Measurements from ENCODE around the gene PDS5B. TPM values are rescaled to one million over a fixed set of nuclear protein-coding genes. Genes with fewer than 3 reads are reported as not detected.

Gene PDS5B, protein sequence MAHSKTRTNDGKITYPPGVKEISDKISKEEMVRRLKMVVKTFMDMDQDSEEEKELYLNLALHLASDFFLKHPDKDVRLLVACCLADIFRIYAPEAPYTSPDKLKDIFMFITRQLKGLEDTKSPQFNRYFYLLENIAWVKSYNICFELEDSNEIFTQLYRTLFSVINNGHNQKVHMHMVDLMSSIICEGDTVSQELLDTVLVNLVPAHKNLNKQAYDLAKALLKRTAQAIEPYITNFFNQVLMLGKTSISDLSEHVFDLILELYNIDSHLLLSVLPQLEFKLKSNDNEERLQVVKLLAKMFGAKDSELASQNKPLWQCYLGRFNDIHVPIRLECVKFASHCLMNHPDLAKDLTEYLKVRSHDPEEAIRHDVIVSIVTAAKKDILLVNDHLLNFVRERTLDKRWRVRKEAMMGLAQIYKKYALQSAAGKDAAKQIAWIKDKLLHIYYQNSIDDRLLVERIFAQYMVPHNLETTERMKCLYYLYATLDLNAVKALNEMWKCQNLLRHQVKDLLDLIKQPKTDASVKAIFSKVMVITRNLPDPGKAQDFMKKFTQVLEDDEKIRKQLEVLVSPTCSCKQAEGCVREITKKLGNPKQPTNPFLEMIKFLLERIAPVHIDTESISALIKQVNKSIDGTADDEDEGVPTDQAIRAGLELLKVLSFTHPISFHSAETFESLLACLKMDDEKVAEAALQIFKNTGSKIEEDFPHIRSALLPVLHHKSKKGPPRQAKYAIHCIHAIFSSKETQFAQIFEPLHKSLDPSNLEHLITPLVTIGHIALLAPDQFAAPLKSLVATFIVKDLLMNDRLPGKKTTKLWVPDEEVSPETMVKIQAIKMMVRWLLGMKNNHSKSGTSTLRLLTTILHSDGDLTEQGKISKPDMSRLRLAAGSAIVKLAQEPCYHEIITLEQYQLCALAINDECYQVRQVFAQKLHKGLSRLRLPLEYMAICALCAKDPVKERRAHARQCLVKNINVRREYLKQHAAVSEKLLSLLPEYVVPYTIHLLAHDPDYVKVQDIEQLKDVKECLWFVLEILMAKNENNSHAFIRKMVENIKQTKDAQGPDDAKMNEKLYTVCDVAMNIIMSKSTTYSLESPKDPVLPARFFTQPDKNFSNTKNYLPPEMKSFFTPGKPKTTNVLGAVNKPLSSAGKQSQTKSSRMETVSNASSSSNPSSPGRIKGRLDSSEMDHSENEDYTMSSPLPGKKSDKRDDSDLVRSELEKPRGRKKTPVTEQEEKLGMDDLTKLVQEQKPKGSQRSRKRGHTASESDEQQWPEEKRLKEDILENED (N-terminal part only)
- 26.8 and 38.3 TPM in 2 replicates for total RNA-seq

GRCh38 chr13:32586080-32586900, at the start of gene PDS5B:
TSS of gene PDS5B (plus strand) at chr13:32586452. CDS start at chr13:32648773, 62,321 bp downstream.

GRCh38 chr13:32538621-32539246, 47.5 kb upstream of the PDS5B start, which contains the start of gene N4BP2L2:
TSS of gene N4BP2L2 (minus strand) at chr13:32538795. CDS start at chr13:32537027, 1,768 bp downstream.

Small RNAs within 50 kb of the gene (small RNA-seq; reads per million reads assigned to genes)
- not detected for gene RNY1P4

Other genes starting within 250 kb of the PDS5B start
- 3.4 and 4.0 TPM in 2 replicates for gene N4BP2L1, start 158.3 kb upstream of the PDS5B start, total RNA-seq
- gene N4BP2L2, start 47.7 kb upstream of the PDS5B start, total RNA-seq = 106 and 123 TPM in 2 replicates

All from hair follicle dermal papilla cell (primary cell).